ENCODE data around the gene NPW. TPM values are rescaled to one million over a fixed set of nuclear protein-coding genes. Genes with fewer than 3 reads are reported as not detected.

NPW gene
- total RNA-seq, 2 experiments from 2014 or later: 1.3 to 1.9 TPM

DNA sequence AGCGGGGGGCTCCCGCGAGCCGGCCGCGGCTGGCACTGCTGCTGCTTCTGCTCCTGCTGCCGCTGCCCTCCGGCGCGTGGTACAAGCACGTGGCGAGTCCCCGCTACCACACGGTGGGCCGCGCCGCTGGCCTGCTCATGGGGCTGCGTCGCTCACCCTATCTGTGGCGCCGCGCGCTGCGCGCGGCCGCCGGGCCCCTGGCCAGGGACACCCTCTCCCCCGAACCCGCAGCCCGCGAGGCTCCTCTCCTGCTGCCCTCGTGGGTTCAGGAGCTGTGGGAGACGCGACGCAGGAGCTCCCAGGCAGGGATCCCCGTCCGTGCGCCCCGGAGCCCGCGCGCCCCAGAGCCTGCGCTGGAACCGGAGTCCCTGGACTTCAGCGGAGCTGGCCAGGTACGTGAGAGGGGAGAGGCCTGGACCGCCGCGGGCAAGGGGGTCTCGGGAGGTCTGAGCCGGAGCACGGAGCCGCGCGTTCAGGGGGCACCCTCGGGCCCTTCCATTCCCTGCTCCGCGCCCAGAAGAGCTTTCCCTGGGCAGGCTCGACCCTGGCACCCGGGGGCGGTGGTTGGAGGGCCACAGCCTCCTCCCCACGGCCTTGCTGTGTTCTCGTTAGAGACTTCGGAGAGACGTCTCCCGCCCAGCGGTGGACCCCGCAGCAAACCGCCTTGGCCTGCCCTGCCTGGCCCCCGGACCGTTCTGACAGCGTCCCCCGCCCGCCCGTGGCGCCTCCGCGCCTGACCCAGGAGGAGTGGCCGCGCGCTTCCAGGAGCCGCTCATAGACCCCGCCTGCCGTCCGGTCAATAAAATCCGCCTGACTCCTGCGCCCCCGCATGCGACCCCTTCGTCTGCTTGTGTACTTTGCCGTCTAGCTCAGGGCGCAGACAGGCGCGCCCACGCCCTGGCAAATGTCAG lies 591 bp downstream of the NPW start:
- Mint-ChIP-seq H3K4me1 (ENCODE audit: low read depth) (peaks cover 12% of the 10 kb centered on the region), H3K4me3 (no peak overlapping the region), H3K9me3 (no peaks in the 10 kb centered on the region), H3K36me3 (ENCODE audit: low read depth) (no peaks in the 10 kb centered on the region), H3K27ac (no peak overlapping the region), H3K27me3 (ENCODE audit: low read depth) (peaks cover 26% of the 10 kb centered on the region)
- CTCF ChIA-PET: interaction anchor here (0.7 to 2.0 kb wide), 3 partner anchors 9 to 174 kb away, joined by 3 to 10 read pairs (median 6); no protein-coding TSS in a partner anchor
- DNase-seq: no peak
- intact Hi-C loops (cut with micrococcal nuclease): no loop called here

GRCh38 chr16:2022723-2023091 lies 3.1 kb downstream of the NPW start:
- H3K27me3 Mint-ChIP-seq (ENCODE audit: low read depth): peaks cover 30% of the 10 kb centered on the region
- no peak for DNase-seq
- H3K36me3 Mint-ChIP-seq (ENCODE audit: low read depth): no peaks in the 10 kb centered on the region
- H3K4me1 Mint-ChIP-seq (ENCODE audit: low read depth): peaks cover 22% of the 10 kb centered on the region
- no peaks in the 10 kb centered on the region for H3K9me3 Mint-ChIP-seq
- no peak overlapping the region for H3K27ac Mint-ChIP-seq
- CTCF ChIA-PET: interaction anchor here (0.6 to 4.3 kb wide), 11 partner anchors 9 to 230 kb away, joined by 3 to 52 read pairs (median 3); partner anchors contain the start of gene TRAF7
- intact Hi-C loops (cut with micrococcal nuclease): loop anchor here (1.0 to 2.0 kb wide), 3 partner anchors 118 to 228 kb away; partner anchors contain the start of genes ECI1 and TRAF7
- H3K4me3 Mint-ChIP-seq: peak overlapping the region; percentile 49

- CTCF ChIA-PET: interaction anchor here (0.6 to 4.3 kb wide), 11 partner anchors 10 to 229 kb away, joined by 3 to 52 read pairs (median 3); partner anchors contain the start of gene TRAF7
- no peak overlapping the region for H3K27ac Mint-ChIP-seq
- peak overlapping the region; percentile 49 for H3K4me3 Mint-ChIP-seq
- peaks cover 22% of the 10 kb centered on the region for H3K4me1 Mint-ChIP-seq (ENCODE audit: low read depth)
- intact Hi-C loops (cut with micrococcal nuclease): loop anchor here (1.0 to 2.0 kb wide), 3 partner anchors 117 to 227 kb away; partner anchors contain the start of genes ECI1 and TRAF7
- DNase-seq: peak; percentile 97
- H3K36me3 Mint-ChIP-seq (ENCODE audit: low read depth): no peaks in the 10 kb centered on the region
- no peaks in the 10 kb centered on the region for H3K9me3 Mint-ChIP-seq
- H3K27me3 Mint-ChIP-seq (ENCODE audit: low read depth): peaks cover 29% of the 10 kb centered on the region
Observed at GRCh38 chr16:2023092-2024031, 3.8 kb downstream of the NPW start.

DNA sequence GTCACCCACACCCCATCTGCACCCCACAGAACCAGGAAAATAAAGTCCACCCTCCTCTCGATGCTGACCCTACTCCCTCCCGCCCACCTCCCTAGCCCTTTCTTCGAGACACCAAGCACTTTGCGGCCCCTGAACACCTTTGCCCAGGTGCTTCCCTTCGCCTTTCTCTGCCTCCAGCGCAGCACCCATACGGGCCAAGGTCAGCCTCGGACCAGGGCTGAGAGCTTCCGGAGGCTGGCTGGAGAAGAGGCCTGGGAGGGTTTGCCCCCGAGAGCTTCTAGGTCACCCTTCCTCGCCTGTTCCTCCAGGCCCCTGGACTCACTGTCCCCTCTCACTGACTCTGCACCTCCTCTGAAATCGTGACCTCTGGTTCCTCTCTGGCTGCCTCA lies 4.4 kb downstream of the NPW start:
- Mint-ChIP-seq H3K4me3 (no peak overlapping the region), H3K36me3 (ENCODE audit: low read depth) (no peaks in the 10 kb centered on the region), H3K4me1 (ENCODE audit: low read depth) (peaks cover 22% of the 10 kb centered on the region), H3K27me3 (ENCODE audit: low read depth) (peaks cover 26% of the 10 kb centered on the region), H3K27ac (no peak overlapping the region), H3K9me3 (no peaks in the 10 kb centered on the region)
- intact Hi-C loops (cut with micrococcal nuclease): no loop called here
- DNase-seq: no peak
- CTCF ChIA-PET: interaction anchor here (2.2 to 4.3 kb wide), 2 partner anchors 12 to 116 kb away, joined by 8 to 52 read pairs; no protein-coding TSS in a partner anchor

GRCh38 chr16:2025251-2025650 lies 5.7 kb downstream of the NPW start:
- CTCF ChIA-PET: interaction anchor here (0.7 to 4.3 kb wide), 3 partner anchors 115 to 493 kb away, joined by 3 to 52 read pairs (median 3); no protein-coding TSS in a partner anchor
- H3K4me1 Mint-ChIP-seq (ENCODE audit: low read depth): peaks cover 22% of the 10 kb centered on the region
- H3K4me3 Mint-ChIP-seq: no peak overlapping the region
- no peaks in the 10 kb centered on the region for H3K36me3 Mint-ChIP-seq (ENCODE audit: low read depth)
- H3K9me3 Mint-ChIP-seq: no peaks in the 10 kb centered on the region
- intact Hi-C loops (cut with micrococcal nuclease): no loop called here
- H3K27ac Mint-ChIP-seq: no peak overlapping the region
- peaks cover 24% of the 10 kb centered on the region for H3K27me3 Mint-ChIP-seq (ENCODE audit: low read depth)
- no peak for DNase-seq

GRCh38 chr16:2025878-2026460 lies 6.4 kb downstream of the NPW start:
- intact Hi-C loops (cut with micrococcal nuclease): no loop called here
- no peak for DNase-seq
- CTCF ChIA-PET: no interaction called here
- peaks cover 20% of the 10 kb centered on the region for H3K27me3 Mint-ChIP-seq (ENCODE audit: low read depth)
- no peak overlapping the region for H3K27ac Mint-ChIP-seq
- peak overlapping the region; percentile 50 for H3K4me3 Mint-ChIP-seq
- H3K4me1 Mint-ChIP-seq (ENCODE audit: low read depth): peaks cover 20% of the 10 kb centered on the region
- no peaks in the 10 kb centered on the region for H3K9me3 Mint-ChIP-seq
- H3K36me3 Mint-ChIP-seq (ENCODE audit: low read depth): no peaks in the 10 kb centered on the region

DNA sequence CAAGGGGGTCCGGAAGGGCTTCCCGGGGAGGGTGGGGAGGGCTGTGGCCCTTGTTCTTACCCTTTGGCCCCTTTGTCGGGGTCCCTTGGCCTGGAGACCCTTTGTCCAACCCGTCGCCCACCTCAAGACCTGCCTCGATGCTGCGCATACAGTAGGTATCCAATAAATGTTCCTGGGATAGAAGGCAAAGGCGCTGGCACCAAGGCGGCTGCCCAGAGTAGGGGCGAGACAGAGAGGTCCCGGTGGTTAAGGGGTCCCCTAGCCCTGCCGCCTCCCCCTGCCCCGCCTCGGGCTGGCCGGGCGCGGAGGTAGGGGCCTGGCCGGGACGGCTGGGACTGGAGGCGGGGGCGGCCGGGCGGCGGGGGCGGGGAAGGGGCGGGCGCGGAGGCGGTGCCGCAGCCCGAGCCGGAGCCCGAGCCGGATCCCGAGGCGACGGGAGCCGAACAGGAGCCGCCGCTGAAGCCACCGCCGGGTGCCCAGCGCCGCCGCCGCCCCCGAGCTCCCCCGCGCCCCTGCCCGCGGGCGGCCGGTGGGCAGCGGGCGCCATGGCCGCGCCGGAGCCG lies 7.0 kb downstream of the NPW start, which contains the start of gene NHERF2:
NHERF2 (plus strand) TSS at position 442 of the 563 bp plus-strand sequence; CDS start at position 546, 104 bp downstream.
- CTCF ChIA-PET: no interaction called here
- no peaks in the 10 kb centered on the region for H3K9me3 Mint-ChIP-seq
- peaks cover 20% of the 10 kb centered on the region for H3K4me1 Mint-ChIP-seq (ENCODE audit: low read depth)
- no peak within 1 kb of the TSS for H3K27ac Mint-ChIP-seq
- no peak for DNase-seq
- no peaks in the 10 kb centered on the region for H3K36me3 Mint-ChIP-seq (ENCODE audit: low read depth)
- intact Hi-C loops (cut with micrococcal nuclease): no loop called here
- H3K4me3 Mint-ChIP-seq: peak within 1 kb of the TSS; percentile 57
- peaks cover 16% of the 10 kb centered on the region for H3K27me3 Mint-ChIP-seq (ENCODE audit: low read depth)

DNA sequence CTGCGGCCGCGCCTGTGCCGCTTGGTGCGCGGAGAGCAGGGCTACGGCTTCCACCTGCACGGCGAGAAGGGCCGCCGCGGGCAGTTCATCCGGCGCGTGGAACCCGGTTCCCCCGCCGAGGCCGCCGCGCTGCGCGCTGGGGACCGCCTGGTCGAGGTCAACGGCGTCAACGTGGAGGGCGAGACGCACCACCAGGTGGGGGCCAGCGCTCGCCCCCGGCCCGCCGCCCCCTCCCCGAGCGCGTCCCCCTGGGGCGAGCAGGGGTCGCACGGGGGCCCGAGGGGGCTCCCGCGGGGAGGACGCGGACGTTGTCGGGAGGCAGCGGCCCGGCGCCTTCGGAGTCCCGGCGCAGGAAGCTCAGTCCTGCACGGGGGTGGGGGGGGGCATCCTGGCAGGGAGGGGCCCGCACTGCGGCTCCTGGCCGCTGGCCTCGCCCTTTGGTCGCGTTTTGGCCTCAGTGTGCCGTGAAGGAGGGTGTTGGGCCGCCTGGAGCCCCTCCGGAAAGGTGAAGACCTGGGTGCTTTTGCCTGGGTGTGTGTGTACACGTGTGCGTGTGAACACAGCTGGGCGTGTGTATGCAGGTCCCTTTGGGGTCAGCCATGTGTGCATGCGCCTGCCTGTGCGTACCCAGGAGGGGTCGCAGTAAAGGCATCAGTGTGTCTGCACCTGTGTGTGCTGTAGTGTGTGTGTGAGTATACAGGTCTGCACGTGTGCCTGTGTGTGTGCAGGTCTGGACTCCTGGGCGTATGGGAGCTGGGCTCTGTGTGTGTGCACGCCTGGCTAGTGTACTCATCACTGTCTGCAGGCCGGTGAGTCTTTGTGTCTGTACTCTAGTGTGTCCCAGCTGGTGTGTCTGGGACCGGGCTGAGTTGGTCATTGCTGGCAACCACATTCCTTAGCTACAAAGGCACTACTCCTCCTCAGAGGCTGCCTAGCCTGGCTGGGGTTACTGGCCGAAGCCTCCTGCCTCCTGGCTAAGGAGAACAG lies 7.7 kb downstream of the NPW start:
- DNase-seq: no peak
- H3K27me3 Mint-ChIP-seq (ENCODE audit: low read depth): peaks cover 9% of the 10 kb centered on the region
- H3K27ac Mint-ChIP-seq: no peak overlapping the region
- intact Hi-C loops (cut with micrococcal nuclease): loop anchor here (2.0 kb wide), 1 partner anchor 19 kb away; the partner anchor contains the start of genes NTHL1 and TSC2
- peak overlapping the region; percentile 57 for H3K4me3 Mint-ChIP-seq
- no peaks in the 10 kb centered on the region for H3K36me3 Mint-ChIP-seq (ENCODE audit: low read depth)
- CTCF ChIA-PET: interaction anchor here (0.6 to 0.7 kb wide), 2 partner anchors 19 to 1143 kb away, joined by 3 read pairs; no protein-coding TSS in a partner anchor
- no peaks in the 10 kb centered on the region for H3K9me3 Mint-ChIP-seq
- H3K4me1 Mint-ChIP-seq (ENCODE audit: low read depth): peaks cover 20% of the 10 kb centered on the region

- Mint-ChIP-seq H3K4me3 (no peak overlapping the region), H3K27me3 (ENCODE audit: low read depth) (peaks cover 4% of the 10 kb centered on the region), H3K27ac (no peak overlapping the region), H3K4me1 (ENCODE audit: low read depth) (peaks cover 14% of the 10 kb centered on the region), H3K9me3 (no peaks in the 10 kb centered on the region), H3K36me3 (ENCODE audit: low read depth) (no peaks in the 10 kb centered on the region)
- intact Hi-C loops (cut with micrococcal nuclease): loop anchor here (2.0 kb wide), 1 partner anchor 19 kb away; the partner anchor contains the start of genes NTHL1 and TSC2
- CTCF ChIA-PET: interaction anchor here (0.7 kb wide), 1 partner anchor 20 kb away, joined by 3 read pairs; no protein-coding TSS in a partner anchor
- no peak for DNase-seq
Observed at GRCh38 chr16:2028146-2028545, 8.6 kb downstream of the NPW start.

DNA sequence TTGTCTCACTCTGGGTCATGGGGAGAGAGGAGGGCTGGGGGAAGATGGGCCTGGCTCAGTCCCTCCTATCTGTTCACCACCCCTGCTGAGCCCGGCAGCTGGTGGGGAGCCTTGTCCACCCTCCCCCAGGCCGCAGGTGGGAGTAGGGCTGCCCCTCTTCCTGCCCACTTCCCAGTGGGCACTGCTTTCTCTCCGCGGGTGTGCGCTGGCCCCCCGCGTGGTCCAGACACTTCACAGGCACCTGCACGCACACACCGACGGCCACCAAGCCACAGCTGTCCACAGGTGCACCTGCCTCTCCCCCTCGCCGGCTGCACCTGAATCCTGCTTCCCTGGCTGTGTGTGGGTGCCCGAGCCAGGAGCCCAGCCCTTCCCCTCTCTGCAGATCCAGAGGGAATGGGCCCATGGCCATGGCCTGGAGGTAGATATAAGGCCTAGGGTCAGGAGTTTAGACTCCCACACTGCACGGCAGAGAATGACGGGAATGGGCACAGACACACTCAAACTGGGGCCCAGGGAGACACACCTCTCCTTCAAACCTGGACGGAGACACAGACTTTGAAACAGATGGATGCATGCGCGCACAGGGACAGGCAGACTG lies 9.1 kb downstream of the NPW start:
- H3K4me3 Mint-ChIP-seq: no peak overlapping the region
- H3K27me3 Mint-ChIP-seq (ENCODE audit: low read depth): peaks cover 4% of the 10 kb centered on the region
- no peak for DNase-seq
- CTCF ChIA-PET: no interaction called here
- peaks cover 12% of the 10 kb centered on the region for H3K4me1 Mint-ChIP-seq (ENCODE audit: low read depth)
- no peaks in the 10 kb centered on the region for H3K9me3 Mint-ChIP-seq
- intact Hi-C loops (cut with micrococcal nuclease): loop anchor here (2.0 kb wide), 1 partner anchor 18 kb away; the partner anchor contains the start of genes NTHL1 and TSC2
- H3K27ac Mint-ChIP-seq: no peak overlapping the region
- H3K36me3 Mint-ChIP-seq (ENCODE audit: low read depth): no peaks in the 10 kb centered on the region
